Tibial nerve (tissue), 4 donors: ENCODE measurements around the gene PHKA1. TPM values are rescaled to one million over a fixed set of nuclear protein-coding genes. Genes with fewer than 3 reads are reported as not detected.
"Not testable (repeated sequence)": the region's sequence is repeated elsewhere in the genome, so short reads cannot be mapped to it uniquely, and the experiment has no call there.

Experiments
- DNase-seq, 2 donors: peaks; one replicate each; pipeline ENCODE4 v3.0.0-alpha.2; 2019; ENCODE audit warnings: low spot score in 2 of 2
- H3K27ac ChIP-seq, 4 donors: fragments of 200-600 bp; sonication (generic) in 3 of 4; one replicate each; pipeline ENCODE4 v1.5.1; 2017 to 2019; ENCODE audit warnings: mild to moderate bottlenecking in 1 of 4
- H3K27me3 ChIP-seq, 2 donors: fragments of 200-600 bp; sonication (generic) in 1 of 2; one replicate each; pipeline versions ENCODE4 v1.5.1 to v1.6.0; 2017 to 2019
- H3K36me3 ChIP-seq, 3 donors: fragments of 200-600 bp; sonication (generic); one replicate each; pipeline ENCODE4 v1.5.1; 2018 to 2019
- H3K4me1 ChIP-seq, 4 donors: fragments of 200-600 bp; sonication (generic) in 3 of 4; one replicate each; pipeline ENCODE4 v1.5.1; 2017 to 2019
- H3K4me3 ChIP-seq, 4 donors: fragments of 200-600 bp; sonication (generic) in 3 of 4; one replicate each; pipeline ENCODE4 v1.5.1; 2017 to 2019; ENCODE audit warnings: mild to moderate bottlenecking in 1 of 4, moderate library complexity in 1 of 4
- H3K9me3 ChIP-seq, 4 donors: fragments of 200-600 bp; sonication (generic) in 3 of 4; one replicate each; pipeline ENCODE4 v1.5.1; 2017 to 2019
- CTCF ChIP-seq, 5 experiments: fragments of 200-600 bp in 3 of 5; fragments of 450-650 bp in 2 of 5; sonication (generic) in 3 of 5; IDR thresholded peaks; one replicate each; pipeline ENCODE4 v1.5.1; 2016 to 2019; ENCODE audit warnings: antibody characterized with exemption in 5 of 5, mild to moderate bottlenecking in 3 of 5, moderate library complexity in 2 of 5
- EP300 ChIP-seq, 2 donors: sonication (generic); formaldehyde crosslinking; IDR thresholded peaks; one replicate each; pipeline ENCODE4 v1.6.1; 2017; ENCODE audit warnings: antibody characterized with exemption in 2 of 2, mild to moderate bottlenecking in 1 of 2
- POLR2A ChIP-seq, 2 donors: fragments of 450-650 bp; IDR thresholded peaks; one replicate each; pipeline ENCODE4 v1.6.1; 2017; ENCODE audit warnings: antibody characterized with exemption in 2 of 2, mild to moderate bottlenecking in 2 of 2, moderate library complexity in 2 of 2
- WGBS, 2 donors: methylation state at CpG; one replicate each; pipeline ENCODE4 v1.1.5; 2018; 5-methylcytosine and 5-hydroxymethylcytosine counted together
- total RNA-seq, 4 donors: library from RNA; depleted of rRNA; stranded (reverse); fragments of >200 nt; gene quantifications; one replicate each; pipeline ENCODE4 v1.1.0, GENCODE V29; 2016

Gene PHKA1
- total RNA-seq, 4 donors from 2014 or later: 2.0 to 4.2 (median 3.2) TPM

GRCh38 chrX:72604705-72605104, 109.4 kb downstream of the PHKA1 start:
- Histone ChIP-seq H3K36me3 (no peaks in the 10 kb centered on the region), H3K9me3 (no peaks in the 10 kb centered on the region), H3K27ac (no peak overlapping the region), H3K4me1 (no peaks in the 10 kb centered on the region), H3K4me3 (no peak overlapping the region), H3K27me3 (peaks cover 0 to 4% of the 10 kb centered on the region in 2 donors)
- WGBS, 2 donors: 65 to 81% methylated on average over 3 of the region's 3 CpGs
- DNase-seq: no peak
- TF ChIP-seq CTCF (IDR thresholded peaks at IDR 0.05) (no peak), EP300 (IDR thresholded peaks at IDR 0.05) (no peak), POLR2A (IDR thresholded peaks at IDR 0.05) (no peak)

GRCh38 chrX:72604112-72604511, 110.0 kb downstream of the PHKA1 start:
- no peak for DNase-seq
- H3K4me3 ChIP-seq: no peak overlapping the region
- no peaks in the 10 kb centered on the region for H3K4me1 ChIP-seq
- H3K9me3 ChIP-seq: no peaks in the 10 kb centered on the region
- 83 to 92% methylated on average over 2 of the region's 2 CpGs for WGBS, 2 donors
- peaks cover 0 to 4% of the 10 kb centered on the region in 2 donors for H3K27me3 ChIP-seq
- H3K27ac ChIP-seq: no peak overlapping the region
- TF ChIP-seq POLR2A (IDR thresholded peaks at IDR 0.05) (no peak), CTCF (IDR thresholded peaks at IDR 0.05) (no peak), EP300 (IDR thresholded peaks at IDR 0.05) (no peak)
- H3K36me3 ChIP-seq: no peaks in the 10 kb centered on the region

- 75 to 92% methylated on average over 4 of the region's 4 CpGs for WGBS, 2 donors
- not testable (repeated sequence) for H3K4me3 ChIP-seq, H3K27me3 ChIP-seq, H3K36me3 ChIP-seq, H3K27ac ChIP-seq, H3K4me1 ChIP-seq, DNase-seq, H3K9me3 ChIP-seq
Measured at GRCh38 chrX:72591038-72591437, 123.1 kb downstream of the PHKA1 start.

GRCh38 chrX:72584163-72584562, 129.9 kb downstream of the PHKA1 start:
- DNase-seq: no peak
- no peak overlapping the region for H3K27ac ChIP-seq

GRCh38 chrX:72576141-72576894, 137.8 kb downstream of the PHKA1 start:
- no peak for TF ChIP-seq POLR2A (IDR thresholded peaks at IDR 0.05)
- TF ChIP-seq EP300 (IDR thresholded peaks at IDR 0.05): no peak
- no peak for TF ChIP-seq CTCF (IDR thresholded peaks at IDR 0.05)

More at GRCh38 chrX:72584163-72584562, 129.9 kb downstream of the PHKA1 start:
- TF ChIP-seq EP300 (IDR thresholded peaks at IDR 0.05): no peak
- TF ChIP-seq POLR2A (IDR thresholded peaks at IDR 0.05): no peak
- TF ChIP-seq CTCF (IDR thresholded peaks at IDR 0.05): no peak
- WGBS, 2 donors: 79 to 97% methylated on average over 3 of the region's 3 CpGs
- Histone ChIP-seq H3K4me1 (no peaks in the 10 kb centered on the region), H3K36me3 (no peaks in the 10 kb centered on the region), H3K27me3 (no peaks in the 10 kb centered on the region), H3K9me3 (no peaks in the 10 kb centered on the region), H3K4me3 (no peak overlapping the region)

More at GRCh38 chrX:72576141-72576894, 137.8 kb downstream of the PHKA1 start:
- H3K9me3 ChIP-seq: no peaks in the 10 kb centered on the region
- H3K36me3 ChIP-seq: no peaks in the 10 kb centered on the region
- no peak overlapping the region for H3K27ac ChIP-seq
- H3K4me1 ChIP-seq: peaks cover 0 to 5% (median 0%) of the 10 kb centered on the region in 4 donors
- DNase-seq: peak in 1 of 2 donors; percentile 4
- H3K4me3 ChIP-seq: no peak overlapping the region
- 73 to 86% methylated on average over 7 of the region's 7 CpGs for WGBS, 2 donors
- peaks cover 0 to 4% of the 10 kb centered on the region in 2 donors for H3K27me3 ChIP-seq
